Stimulated activated CD8-positive, alpha-beta memory T cell treated with anti-CD3 and anti-CD28 coated beads, Interleukin-4, amount 100 ng/mL, for 4 hours (primary cell): ENCODE results near the gene TTN.

ENCODE experiments used
- DNase-seq, 2 donors: peaks; one replicate each; pipeline ENCODE4 v3.0.0-alpha.2; 2020; ENCODE audit warnings: low read depth in 2 of 2, low spot score in 1 of 2

TTN gene

GRCh38 chr2:178502751-178503150 is 304.5 kb downstream of the TTN start:
- no peak for DNase-seq

GRCh38 chr2:178499640-178500039 is 307.6 kb downstream of the TTN start:
- no peak for DNase-seq

GRCh38 chr2:178498137-178498536 is 309.1 kb downstream of the TTN start:
- DNase-seq = no peak

GRCh38 chr2:178496049-178496448 is 311.2 kb downstream of the TTN start:
- DNase-seq = no peak

GRCh38 chr2:178491612-178492011 is 315.6 kb downstream of the TTN start:
- DNase-seq = no peak

GRCh38 chr2:178485356-178485755 is 321.9 kb downstream of the TTN start:
- no peak for DNase-seq

GRCh38 chr2:178484245-178485041 is 322.8 kb downstream of the TTN start:
- no peak for DNase-seq

- DNase-seq = no peak
Observed at GRCh38 chr2:178482437-178482836, 324.8 kb downstream of the TTN start.

GRCh38 chr2:178480227-178481181 is 326.7 kb downstream of the TTN start, which contains the start of gene PLEKHA3:
PLEKHA3 (plus strand) TSS chr2:178480457; CDS start chr2:178480870, 413 bp downstream.
- DNase-seq = peak; percentile 38 to 63

GRCh38 chr2:178479758-178480226 is 327.4 kb downstream of the TTN start:
- DNase-seq = no peak

GRCh38 chr2:178479275-178479616 is 328.0 kb downstream of the TTN start:
- no peak for DNase-seq

- peak; percentile 65 to 68 for DNase-seq
Observed at GRCh38 chr2:178478439-178479274, 328.6 kb downstream of the TTN start, which contains the start of gene FKBP7. FKBP7 (minus strand) TSS chr2:178478600; CDS start chr2:178478499, 101 bp downstream.

- no peak for DNase-seq
Observed at GRCh38 chr2:178478130-178478438, 329.1 kb downstream of the TTN start.

GRCh38 chr2:178477443-178478129 is 329.6 kb downstream of the TTN start:
- DNase-seq = no peak

- DNase-seq = no peak
Observed at GRCh38 chr2:178476477-178476876, 330.7 kb downstream of the TTN start.
